Colonic mucosa (tissue), 4 donors: ENCODE data around the gene PAM16. TPM values are rescaled to one million over a fixed set of nuclear protein-coding genes. Genes with fewer than 3 reads are reported as not detected.

Experiments
- DNase-seq: peaks from one replicate; pipeline ENCODE4 v3.0.0-alpha.2; 2020
- H3K27ac ChIP-seq: fragments of 200-600 bp; one replicate; pipeline ENCODE4 v1.8.0; 2021
- H3K27me3 ChIP-seq: fragments of 200-600 bp; one replicate; pipeline ENCODE4 v1.8.0; 2021
- H3K36me3 ChIP-seq: fragments of 200-600 bp; one replicate; pipeline ENCODE4 v1.8.0; 2021
- H3K4me1 ChIP-seq: fragments of 200-600 bp; one replicate; pipeline ENCODE4 v1.8.0; 2021; ENCODE audit warnings: mild to moderate bottlenecking
- H3K4me3 ChIP-seq: fragments of 200-600 bp; one replicate; pipeline ENCODE4 v1.8.0; 2021
- H3K9ac ChIP-seq, 2 donors: one replicate each; pipeline ENCODE4 v1.7.0; 2013; ENCODE audit warnings: control low read depth in 2 of 2, low read depth in 2 of 2, low read length in 2 of 2
- H3K9me3 ChIP-seq: fragments of 200-600 bp; one replicate; pipeline ENCODE4 v1.8.0; 2021
- CTCF ChIP-seq: fragments of 200-600 bp; IDR thresholded peaks from one replicate; pipeline ENCODE4 v1.8.0; 2022; ENCODE audit warnings: antibody characterized with exemption, mild to moderate bottlenecking
- intact Hi-C: fragments of 100-400 bp; cut with DNase I; formaldehyde crosslinking; loops from one replicate; pipeline ENCODE4 v1.14.1; 2022
- total RNA-seq, 2 donors: library from RNA; stranded (reverse); fragmentation: NEBNext Ultra II Directional in 1 of 2; extraction: Animal tissue kit (Norgen Biotek cat#: 25700) in 1 of 2; gene quantifications; one replicate each; pipeline ENCODE4 v1.2.1, GENCODE V29; 2021
- donor health status: healthy.
- donor health status: DM: no; HTN: no; CAD: no.
- donor health status: DM: no; HTN: no; CAD: no.

Gene PAM16
- total RNA-seq, 2 donors from 2014 or later = 28.2 to 43.6 TPM

GRCh38 chr16:4388271-4389021 lies 37.3 kb upstream of the PAM16 start:
- Histone ChIP-seq H3K9me3 (no peaks in the 10 kb centered on the region), H3K27ac (no peak overlapping the region), H3K4me1 (no peaks in the 10 kb centered on the region), H3K4me3 (no peak overlapping the region), H3K36me3 (no peaks in the 10 kb centered on the region), H3K9ac (no peak overlapping the region), H3K27me3 (no peaks in the 10 kb centered on the region)
- no peak for DNase-seq
- intact Hi-C loops = no loop called here
- TF ChIP-seq CTCF = no peak

GRCh38 chr16:4387781-4388180 lies 36.7 kb upstream of the PAM16 start:
- no peak for DNase-seq
- Histone ChIP-seq H3K9me3 (no peaks in the 10 kb centered on the region), H3K27ac (no peak overlapping the region), H3K27me3 (no peaks in the 10 kb centered on the region), H3K4me3 (no peak overlapping the region), H3K9ac (no peak overlapping the region), H3K4me1 (no peaks in the 10 kb centered on the region), H3K36me3 (no peaks in the 10 kb centered on the region)
- TF ChIP-seq CTCF = no peak
- intact Hi-C loops = no loop called here

GRCh38 chr16:4386951-4387565 lies 35.9 kb upstream of the PAM16 start:
- Histone ChIP-seq H3K4me1 (no peaks in the 10 kb centered on the region), H3K27ac (no peak overlapping the region), H3K9me3 (no peaks in the 10 kb centered on the region), H3K36me3 (no peaks in the 10 kb centered on the region), H3K4me3 (no peak overlapping the region), H3K27me3 (no peaks in the 10 kb centered on the region), H3K9ac (no peak overlapping the region)
- intact Hi-C loops = no loop called here
- no peak for TF ChIP-seq CTCF
- no peak for DNase-seq

GRCh38 chr16:4386451-4386805 lies 35.3 kb upstream of the PAM16 start:
- DNase-seq = no peak
- Histone ChIP-seq H3K36me3 (no peaks in the 10 kb centered on the region), H3K4me3 (no peak overlapping the region)

GRCh38 chr16:4385789-4386450 lies 34.8 kb upstream of the PAM16 start:
- no peaks in the 10 kb centered on the region for H3K27me3 ChIP-seq
- H3K4me3 ChIP-seq = no peak overlapping the region
- intact Hi-C loops = no loop called here
- no peak for TF ChIP-seq CTCF
- H3K36me3 ChIP-seq = no peaks in the 10 kb centered on the region
- no peaks in the 10 kb centered on the region for H3K9me3 ChIP-seq
- no peak for DNase-seq
- H3K4me1 ChIP-seq = no peaks in the 10 kb centered on the region
- H3K9ac ChIP-seq = no peak overlapping the region
- no peak overlapping the region for H3K27ac ChIP-seq

More at GRCh38 chr16:4386451-4386805, 35.3 kb upstream of the PAM16 start:
- H3K27me3 ChIP-seq = no peaks in the 10 kb centered on the region
- TF ChIP-seq CTCF = no peak
- H3K4me1 ChIP-seq = no peaks in the 10 kb centered on the region
- no peak overlapping the region for H3K27ac ChIP-seq
- H3K9ac ChIP-seq = no peak overlapping the region
- intact Hi-C loops = no loop called here
- H3K9me3 ChIP-seq = no peaks in the 10 kb centered on the region
